ACC112 (cell line): ENCODE results near the gene UBASH3B.
A peak's percentile ranks its signal among the peaks of the same experiment; 100 is the strongest.

ENCODE experiments used
- H2AFZ ChIP-seq: fragments of 200-600 bp; sonication (generic); one replicate; pipeline ENCODE4 v1.6.0; 2017; ENCODE audit warnings: antibody characterized with exemption, low read length; ENCODE audit not compliant: unreplicated experiment
- H3K27ac ChIP-seq: fragments of 200-600 bp; sonication (generic); 2 replicates; pipeline ENCODE4 v1.5.1; 2014; ENCODE audit warnings: low read depth, mild to moderate bottlenecking, antibody characterized with exemption, low read length, moderate library complexity
- H3K27me3 ChIP-seq: fragments of 200-600 bp; sonication (generic); 2 replicates; pipeline ENCODE4 v1.6.1; 2014; ENCODE audit warnings: mild to moderate bottlenecking, antibody characterized with exemption, low read length, moderate library complexity, mixed read lengths; ENCODE audit not compliant: insufficient read depth
- H3K36me3 ChIP-seq: fragments of 200-600 bp; sonication (generic); 2 replicates; pipeline ENCODE4 v1.6.1; 2016; ENCODE audit warnings: mild to moderate bottlenecking, antibody characterized with exemption, low read length, moderate library complexity, mixed read lengths; ENCODE audit not compliant: insufficient read depth
- H3K4me1 ChIP-seq: fragments of 200-600 bp; sonication (generic); one replicate; pipeline ENCODE4 v1.6.1; 2016; ENCODE audit warnings: low read length, mixed read lengths; ENCODE audit not compliant: insufficient read depth, unreplicated experiment, control insufficient read depth
- H3K4me3 ChIP-seq: fragments of 200-600 bp; sonication (generic); 2 replicates; pipeline ENCODE4 v1.5.1; 2014; ENCODE audit warnings: mild to moderate bottlenecking, low read depth, low read length
- H3K79me2 ChIP-seq: fragments of 200-600 bp; sonication (generic); one replicate; pipeline ENCODE4 v1.6.0; 2016; ENCODE audit warnings: low read length; ENCODE audit not compliant: control insufficient read depth, unreplicated experiment, insufficient read depth

Gene UBASH3B

GRCh38 chr11:122769126-122769780, 113.7 kb downstream of the UBASH3B start:
- peaks cover 18% of the 10 kb centered on the region for H3K79me2 ChIP-seq

GRCh38 chr11:122772945-122773344, 117.4 kb downstream of the UBASH3B start:
- H2AFZ ChIP-seq: no peak overlapping the region
- H3K4me1 ChIP-seq: peaks cover 22% of the 10 kb centered on the region
- H3K27me3 ChIP-seq: no peaks in the 10 kb centered on the region
- no peak overlapping the region for H3K27ac ChIP-seq
- H3K4me3 ChIP-seq: no peak overlapping the region
- peaks cover 15% of the 10 kb centered on the region for H3K79me2 ChIP-seq
- H3K36me3 ChIP-seq: no peaks in the 10 kb centered on the region

More at GRCh38 chr11:122769126-122769780, 113.7 kb downstream of the UBASH3B start:
- no peaks in the 10 kb centered on the region for H3K27me3 ChIP-seq
- peaks cover 14% of the 10 kb centered on the region for H3K4me1 ChIP-seq
- H3K4me3 ChIP-seq: no peak overlapping the region
- no peak overlapping the region for H3K27ac ChIP-seq
- no peaks in the 10 kb centered on the region for H3K36me3 ChIP-seq
- H2AFZ ChIP-seq: no peak overlapping the region

- no peak overlapping the region for H3K4me3 ChIP-seq
- H3K79me2 ChIP-seq: peaks cover 15% of the 10 kb centered on the region
- H3K27me3 ChIP-seq: no peaks in the 10 kb centered on the region
- H3K27ac ChIP-seq: no peak overlapping the region
- peaks cover 29% of the 10 kb centered on the region for H3K4me1 ChIP-seq
- H2AFZ ChIP-seq: no peak overlapping the region
- H3K36me3 ChIP-seq: no peaks in the 10 kb centered on the region
Observed at GRCh38 chr11:122773781-122774266, 118.3 kb downstream of the UBASH3B start.

GRCh38 chr11:122775675-122776271, 120.3 kb downstream of the UBASH3B start:
- no peak overlapping the region for H3K27ac ChIP-seq
- H3K4me1 ChIP-seq: peaks cover 37% of the 10 kb centered on the region
- peaks cover 9% of the 10 kb centered on the region for H3K79me2 ChIP-seq

GRCh38 chr11:122776546-122776945, 121.0 kb downstream of the UBASH3B start:
- H3K36me3 ChIP-seq: no peaks in the 10 kb centered on the region
- H2AFZ ChIP-seq: no peak overlapping the region
- H3K79me2 ChIP-seq: peaks cover 9% of the 10 kb centered on the region
- no peak overlapping the region for H3K4me3 ChIP-seq
- no peaks in the 10 kb centered on the region for H3K27me3 ChIP-seq
- H3K4me1 ChIP-seq: peaks cover 42% of the 10 kb centered on the region
- no peak overlapping the region for H3K27ac ChIP-seq

More at GRCh38 chr11:122775675-122776271, 120.3 kb downstream of the UBASH3B start:
- Histone ChIP-seq H3K36me3 (no peaks in the 10 kb centered on the region), H3K4me3 (no peak overlapping the region), H3K27me3 (no peaks in the 10 kb centered on the region), H2AFZ (no peak overlapping the region)

GRCh38 chr11:122777343-122777742, 121.8 kb downstream of the UBASH3B start:
- no peaks in the 10 kb centered on the region for H3K27me3 ChIP-seq
- no peak overlapping the region for H2AFZ ChIP-seq
- H3K36me3 ChIP-seq: peaks cover 4% of the 10 kb centered on the region; the same call in 1 of the 2 replicates
- peak overlapping the region; percentile 21; the same call in 1 of the 2 replicates for H3K27ac ChIP-seq
- no peak overlapping the region for H3K4me3 ChIP-seq
- H3K4me1 ChIP-seq: peaks cover 39% of the 10 kb centered on the region
- peaks cover 9% of the 10 kb centered on the region for H3K79me2 ChIP-seq

GRCh38 chr11:122778148-122778547, 122.6 kb downstream of the UBASH3B start:
- Histone ChIP-seq H3K79me2 (peaks cover 9% of the 10 kb centered on the region), H3K4me1 (peaks cover 31% of the 10 kb centered on the region), H3K4me3 (no peak overlapping the region), H3K36me3 (peaks cover 7% of the 10 kb centered on the region; the same call in 1 of the 2 replicates), H3K27me3 (no peaks in the 10 kb centered on the region), H3K27ac (peak overlapping the region; percentile 21), H2AFZ (no peak overlapping the region)

- Histone ChIP-seq H3K4me3 (no peak overlapping the region), H2AFZ (no peak overlapping the region), H3K27me3 (no peaks in the 10 kb centered on the region), H3K79me2 (peaks cover 3% of the 10 kb centered on the region), H3K4me1 (peaks cover 35% of the 10 kb centered on the region), H3K36me3 (peaks cover 7% of the 10 kb centered on the region; the same call in 1 of the 2 replicates), H3K27ac (no peak overlapping the region)
Observed at GRCh38 chr11:122779047-122779629, 123.6 kb downstream of the UBASH3B start.

GRCh38 chr11:122780296-122780949, 124.9 kb downstream of the UBASH3B start:
- Histone ChIP-seq H2AFZ (no peak overlapping the region), H3K27ac (no peak overlapping the region), H3K4me1 (peaks cover 48% of the 10 kb centered on the region), H3K79me2 (no peaks in the 10 kb centered on the region), H3K36me3 (peaks cover 7% of the 10 kb centered on the region; the same call in 1 of the 2 replicates), H3K27me3 (no peaks in the 10 kb centered on the region), H3K4me3 (no peak overlapping the region)

GRCh38 chr11:122781378-122782195, 126.1 kb downstream of the UBASH3B start:
- Histone ChIP-seq H3K27me3 (no peaks in the 10 kb centered on the region), H2AFZ (no peak overlapping the region), H3K36me3 (peaks cover 7% of the 10 kb centered on the region; the same call in 1 of the 2 replicates), H3K4me1 (peaks cover 46% of the 10 kb centered on the region), H3K4me3 (no peak overlapping the region), H3K79me2 (no peaks in the 10 kb centered on the region), H3K27ac (peak overlapping the region; percentile 50)
